Gastrocnemius medialis (tissue), 4 donors: Measurements from ENCODE around the gene SCT.

Experiments used
- CTCF ChIP-seq, 5 experiments: fragments of 450-650 bp in 3 of 5; fragments of 200-600 bp in 2 of 5; sonication (generic) in 2 of 5; IDR thresholded peaks in 4 of 5; conservative IDR thresholded peaks in 1 of 5; 1 replicate in 4 of 5; 2 replicates in 1 of 5; pipeline ENCODE4 v1.5.1; 2016 to 2019; ENCODE audit warnings: antibody characterized with exemption in 5 of 5, mild to moderate bottlenecking in 3 of 5, moderate library complexity in 3 of 5
- POLR2A ChIP-seq, 2 donors: fragments of 450-650 bp; IDR thresholded peaks; one replicate each; pipeline ENCODE4 v1.6.1; 2017; ENCODE audit warnings: antibody characterized with exemption in 2 of 2, mild to moderate bottlenecking in 2 of 2, moderate library complexity in 2 of 2

DNA sequence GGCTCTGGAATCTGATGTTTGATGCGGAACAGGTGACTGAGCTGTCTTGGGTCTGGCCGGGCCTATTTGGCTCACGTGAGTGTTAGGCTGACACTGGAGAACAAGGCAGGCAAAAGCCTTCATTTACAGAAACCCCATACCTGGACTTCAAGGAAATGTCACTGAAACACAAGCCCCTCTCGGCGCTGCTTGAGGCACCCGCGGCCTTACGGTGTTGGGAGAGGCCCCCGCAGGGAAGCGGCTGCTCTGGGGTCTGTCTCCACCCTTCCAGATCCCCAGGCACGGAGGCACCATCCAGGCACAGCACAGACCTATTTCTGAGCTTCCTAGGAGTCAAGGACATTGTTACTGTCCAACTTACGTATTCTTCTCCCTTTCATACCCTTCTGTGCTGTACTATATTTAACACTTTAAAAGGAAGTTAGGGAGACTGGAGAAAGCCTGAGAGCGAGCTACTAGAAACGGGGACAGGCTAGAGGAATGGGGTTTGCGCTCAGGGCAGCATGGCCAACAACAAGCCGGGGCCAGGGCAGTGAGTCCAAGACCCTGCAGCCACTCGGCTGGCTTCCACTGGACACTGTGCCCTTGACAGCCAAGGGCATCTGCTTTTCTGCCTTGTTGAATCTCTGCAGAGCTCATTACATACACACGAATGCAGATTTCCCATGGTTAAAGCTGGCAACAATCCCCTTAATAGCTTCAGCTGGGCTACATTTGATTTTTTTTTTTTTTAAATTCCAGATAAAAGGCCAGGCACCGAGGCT, 33.9 kb upstream of the SCT start:
- TF ChIP-seq CTCF (IDR thresholded peaks at IDR 0.05 in 4 of 5, conservative IDR thresholded peaks at IDR 0.05 in 1 of 5) (no peak), POLR2A (IDR thresholded peaks at IDR 0.05) (no peak)
